B cell (primary cell): ENCODE results near the gene BTNL9. TPM values are rescaled to one million over a fixed set of nuclear protein-coding genes. Genes with fewer than 3 reads are reported as not detected.

Source experiments
- ATAC-seq: fragments of 200-7000 bp; cut with Tn5 transposase; one replicate; pipeline ENCODE4 v1.10.0; 2021; ENCODE audit warnings: low read depth, mild to moderate bottlenecking, moderate number of reproducible peaks, moderate library complexity
- CTCF ChIA-PET: fragments of 350-600 bp; sonication (Branson Sonifier 250); formaldehyde crosslinking; loops from one replicate; lab custom pipeline; 2021; ENCODE audit warnings: antibody characterized with exemption, inconsistent platforms; lab: Charles Lee
- POLR2A ChIA-PET: fragments of 350-600 bp; sonication (Branson Sonifier 250); formaldehyde crosslinking; loops from one replicate; lab custom pipeline; 2021; ENCODE audit warnings: antibody characterized with exemption; lab: Charles Lee
- DNase-seq: peaks from one replicate; pipeline ENCODE4 v3.0.0; 2013
- H2AFZ ChIP-seq: 2 replicates; pipeline ENCODE4 v1.6.1; 2012; ENCODE audit warnings: mild to moderate bottlenecking, low read depth, low read length; ENCODE audit not compliant: insufficient read depth, poor library complexity, severe bottlenecking
- H3K27ac ChIP-seq, 2 donors: 1 replicate in 1 of 2; 2 replicates in 1 of 2; pipeline ENCODE4 v1.5.1; 2012 to 2013; ENCODE audit warnings: low read length in 2 of 2, mild to moderate bottlenecking in 2 of 2, moderate library complexity in 1 of 2
- H3K27me3 ChIP-seq, 4 experiments: fragments of 200-600 bp in 1 of 4; sonication (generic) in 1 of 4; replicated peaks in 1 of 4; 1 replicate in 2 of 4; 2 replicates in 2 of 4; pipeline versions ENCODE4 v1.6.1 to v1.7.0; 2013 to 2016; ENCODE audit warnings: low read length in 3 of 4, mild to moderate bottlenecking in 2 of 4, mixed read lengths in 1 of 4, moderate library complexity in 1 of 4; ENCODE audit not compliant: insufficient read depth in 4 of 4, control insufficient read depth in 3 of 4; ENCODE audit errors: control extremely low read depth in 1 of 4
- H3K36me3 ChIP-seq, 2 experiments: replicated peaks in 1 of 2; 1 replicate in 1 of 2; 2 replicates in 1 of 2; pipeline versions ENCODE4 v1.6.1 to v1.7.1; 2013; ENCODE audit warnings: low read length in 1 of 2; ENCODE audit not compliant: insufficient read depth in 2 of 2, control insufficient read depth in 1 of 2; ENCODE audit errors: control extremely low read depth in 1 of 2, extremely low read depth in 1 of 2
- H3K4me1 ChIP-seq, 2 donors: fragments of 200-600 bp in 1 of 2; sonication (generic) in 1 of 2; 1 replicate in 1 of 2; 2 replicates in 1 of 2; pipeline versions ENCODE4 v1.5.1 to v1.6.1; 2013 to 2017; ENCODE audit warnings: low read length in 2 of 2; ENCODE audit not compliant: control insufficient read depth in 2 of 2, insufficient read depth in 2 of 2
- H3K4me2 ChIP-seq: replicated peaks from 2 replicates; pipeline ENCODE3; 2012; ENCODE audit warnings: mild to moderate bottlenecking, low read depth, low read length; ENCODE audit not compliant: poor library complexity, severe bottlenecking
- H3K4me3 ChIP-seq, 5 experiments: fragments of 200-600 bp in 1 of 5; sonication (generic) in 1 of 5; 1 replicate in 3 of 5; 2 replicates in 2 of 5; pipeline versions ENCODE4 v1.5.1 to v1.7.0; 2011 to 2016; ENCODE audit warnings: low read length in 4 of 5, mild to moderate bottlenecking in 4 of 5, low read depth in 2 of 5, control low read depth in 1 of 5, moderate library complexity in 1 of 5; ENCODE audit not compliant: insufficient read depth in 1 of 5; ENCODE audit errors: control extremely low read depth in 1 of 5, extremely low read depth in 1 of 5
- H3K79me2 ChIP-seq: fragments of 200-600 bp; sonication (generic); one replicate; pipeline ENCODE4 v1.6.0; 2016; ENCODE audit warnings: low read length; ENCODE audit not compliant: control insufficient read depth, insufficient read depth
- H3K9ac ChIP-seq: fragments of 200-600 bp; sonication (generic); 2 replicates; pipeline ENCODE4 v1.6.1; 2017; ENCODE audit warnings: mild to moderate bottlenecking, low read length, moderate library complexity
- H3K9me3 ChIP-seq, 3 donors: one replicate each; pipeline versions ENCODE4 v1.6.1 to v1.7.1; 2013; ENCODE audit warnings: low read length in 2 of 3; ENCODE audit not compliant: control insufficient read depth in 2 of 3, insufficient read depth in 1 of 3; ENCODE audit errors: control extremely low read depth in 1 of 3
- H4K20me1 ChIP-seq: 2 replicates; pipeline ENCODE4 v1.6.0; 2012; ENCODE audit warnings: mild to moderate bottlenecking, low read length; ENCODE audit not compliant: insufficient read depth, control insufficient read depth, poor library complexity, severe bottlenecking
- H3K27ac Mint-ChIP-seq: one replicate; pipeline ENCODE4 v1.8.0; 2021; ENCODE audit warnings: mixed read lengths
- H3K27me3 Mint-ChIP-seq: one replicate; pipeline ENCODE4 v1.8.0; 2021; ENCODE audit warnings: mixed read lengths
- H3K4me1 Mint-ChIP-seq: one replicate; pipeline ENCODE4 v1.8.0; 2021; ENCODE audit warnings: mixed read lengths
- H3K4me3 Mint-ChIP-seq: one replicate; pipeline ENCODE4 v1.8.0; 2021; ENCODE audit warnings: mixed read lengths
- H3K9me3 Mint-ChIP-seq: one replicate; pipeline ENCODE4 v1.8.0; 2022; ENCODE audit warnings: mixed read lengths; ENCODE audit not compliant: insufficient read depth
- CTCF ChIP-seq: fragments of 200-600 bp; IDR thresholded peaks from one replicate; pipeline ENCODE4 v1.8.0; 2022; ENCODE audit warnings: antibody characterized with exemption, mild to moderate bottlenecking
- EZH2 ChIP-seq: IDR thresholded peaks from 2 replicates; pipeline ENCODE4 v1.6.1; 2012; ENCODE audit warnings: borderline replicate concordance, low read depth, mild to moderate bottlenecking, moderate library complexity, low read length; ENCODE audit not compliant: insufficient read depth, poor library complexity, severe bottlenecking
- WGBS: methylation state at CpG from one replicate; pipeline ENCODE4 v1.1.5; 2013; ENCODE audit warnings: missing lambda C conversion rate; ENCODE audit not compliant: insufficient coverage; 5-methylcytosine and 5-hydroxymethylcytosine counted together
- intact Hi-C: fragments of 100-400 bp; cut with micrococcal nuclease; formaldehyde crosslinking; loops from one replicate; pipeline ENCODE4 v1.10.0; 2022
- polyA plus RNA-seq: library from polyadenylated mRNA; depleted of rRNA; stranded (reverse); fragments of >200 nt; gene quantifications from 2 replicates; pipeline ENCODE4 v1.2.3, GENCODE V29; 2012
- total RNA-seq, 2 donors: library from RNA; stranded (reverse); fragments of 120-200 nt in 1 of 2; gene quantifications; 1 replicate in 1 of 2; 2 replicates in 1 of 2; pipeline versions ENCODE4 v1.2.3 to v1.2.4, GENCODE V29; 2013 to 2022

BTNL9 gene
- total and polyA plus RNA-seq, 2 donors (not counting 1 experiment from before 2014, with no cell fraction given), result 40.7 to 173 TPM

- no peaks in the 10 kb centered on the region for H3K36me3 ChIP-seq
- H3K27ac Mint-ChIP-seq, result peak overlapping the region; percentile 83
- DNase-seq (peak; percentile 40), ATAC-seq (peak; percentile 18)
- H3K4me3 Mint-ChIP-seq, result peak overlapping the region; percentile 91
- no peaks in the 10 kb centered on the region for H3K9me3 Mint-ChIP-seq
- POLR2A ChIA-PET, result interaction anchor here (0.9 kb wide), 1 partner anchor 10 kb away, joined by 4 read pairs; no protein-coding TSS in a partner anchor
- peaks cover 55% of the 10 kb centered on the region for H3K4me1 Mint-ChIP-seq
- H3K27me3 Mint-ChIP-seq, result peaks cover 57% of the 10 kb centered on the region
- WGBS, result 3% methylated on average over 45 of the region's 45 CpGs
- H3K4me1 ChIP-seq, result peaks cover 28 to 43% of the 10 kb centered on the region in 2 donors
- H3K9ac ChIP-seq, result peak overlapping the region; percentile 66
- H3K4me2 ChIP-seq, result peak overlapping the region; percentile 85
- no peak overlapping the region for H3K27ac ChIP-seq
- peak overlapping the region; percentile 60 for H2AFZ ChIP-seq
- peaks cover 0 to 75% (median 39%) of the 10 kb centered on the region in 4 experiments for H3K27me3 ChIP-seq
- no peaks in the 10 kb centered on the region for H4K20me1 ChIP-seq
- intact Hi-C loops, result loop anchor here (10.0 kb wide), 1 partner anchor 269 kb away; no protein-coding TSS in a partner anchor
- H3K9me3 ChIP-seq, result peaks cover 0 to 32% (median 0%) of the 10 kb centered on the region in 3 donors
- no peaks in the 10 kb centered on the region for H3K79me2 ChIP-seq
- H3K4me3 ChIP-seq, result peak overlapping the region in 4 of 5 experiments; percentile 26 to 63 (median 50)
- CTCF ChIA-PET, result interaction anchor here (1.5 to 3.0 kb wide), 2 partner anchors 9 to 185 kb away, joined by 4 to 12 read pairs; no protein-coding TSS in a partner anchor
- peak; percentile 36 for TF ChIP-seq EZH2
- no peak for TF ChIP-seq CTCF
Observed at GRCh38 chr5:181053488-181054121, 13.5 kb downstream of the BTNL9 start.

GRCh38 chr5:181054138-181054537, 14.1 kb downstream of the BTNL9 start:
- H3K27ac ChIP-seq, result no peak overlapping the region
- H3K27me3 ChIP-seq, result peaks cover 0 to 76% (median 39%) of the 10 kb centered on the region in 4 experiments
- H2AFZ ChIP-seq, result peak overlapping the region; percentile 60
- WGBS, result 23% methylated on average over 4 of the region's 7 CpGs
- DNase-seq, result no peak
- Mint-ChIP-seq H3K9me3 (no peaks in the 10 kb centered on the region), H3K4me3 (peak overlapping the region; percentile 91), H3K4me1 (peaks cover 57% of the 10 kb centered on the region), H3K27ac (peak overlapping the region; percentile 83), H3K27me3 (peaks cover 59% of the 10 kb centered on the region)
- no peaks in the 10 kb centered on the region for H4K20me1 ChIP-seq
- intact Hi-C loops, result loop anchor here (10.0 kb wide), 1 partner anchor 269 kb away; no protein-coding TSS in a partner anchor
- H3K36me3 ChIP-seq, result no peaks in the 10 kb centered on the region
- H3K9me3 ChIP-seq, result peaks cover 0 to 32% (median 0%) of the 10 kb centered on the region in 3 donors
- no peaks in the 10 kb centered on the region for H3K79me2 ChIP-seq
- peaks cover 28 to 46% of the 10 kb centered on the region in 2 donors for H3K4me1 ChIP-seq
- ChIA-PET CTCF (interaction anchor here (0.6 to 3.0 kb wide), 3 partner anchors 10 to 203 kb away, joined by 3 to 12 read pairs (median 4); no protein-coding TSS in a partner anchor), POLR2A (interaction anchor here (0.9 kb wide), 1 partner anchor 10 kb away, joined by 4 read pairs; no protein-coding TSS in a partner anchor)
- H3K4me3 ChIP-seq, result peak overlapping the region in 4 of 5 experiments; percentile 26 to 63 (median 50)
- peak overlapping the region; percentile 66 for H3K9ac ChIP-seq
- ATAC-seq, result no peak
- TF ChIP-seq EZH2 (no peak), CTCF (no peak)
- H3K4me2 ChIP-seq, result peak overlapping the region; percentile 85
